K562 (cell line): Measurements from ENCODE around the gene TOP3A. TPM values are rescaled to one million over a fixed set of nuclear protein-coding genes. Genes with fewer than 3 reads are reported as not detected.

ENCODE experiments used
- BCOR ChIP-seq: fragments of 450-650 bp; IDR thresholded peaks from 2 replicates; pipeline ENCODE4 v1.6.1; 2016
- CXXC5 ChIP-seq: fragments of 250-450 bp; sonication (Bioruptor Pico); IDR thresholded peaks from 2 replicates; pipeline ENCODE4 v1.8.0; 2022; ENCODE audit warnings: inconsistent platforms, mild to moderate bottlenecking, moderate library complexity
- ETS2 ChIP-seq: IDR thresholded peaks from 2 replicates; pipeline ENCODE4 v1.6.1; 2016; ENCODE audit warnings: borderline replicate concordance, missing genetic modification characterization, mild to moderate bottlenecking, moderate library complexity, missing compliant biosample characterization; ENCODE audit not compliant: poor library complexity, severe bottlenecking
- ETV5 ChIP-seq: sonication (generic); formaldehyde crosslinking; IDR thresholded peaks from 2 replicates; pipeline ENCODE4 v1.4.0; 2020; ENCODE audit warnings: low read depth, mild to moderate bottlenecking, missing genetic modification reagents
- FUS ChIP-seq: fragments of 200-400 bp; formaldehyde crosslinking; optimal IDR thresholded peaks from 2 replicates; pipeline ENCODE3; 2017; ENCODE audit warnings: low read depth, low read length
- GATAD2A ChIP-seq: fragments of 450-650 bp; IDR thresholded peaks from 2 replicates; pipeline ENCODE4 v1.6.1; 2017
- HNRNPUL1 ChIP-seq: fragments of 200-400 bp; formaldehyde crosslinking; IDR thresholded peaks from 2 replicates; pipeline ENCODE4 v1.6.1; 2017; ENCODE audit warnings: low read length
- MAFF ChIP-seq: IDR thresholded peaks from 2 replicates; pipeline ENCODE4 v1.6.1; 2012; ENCODE audit warnings: low read length, improper control_type of control experiment
- TOE1 ChIP-seq, 2 experiments: fragments of 450-650 bp in 1 of 2; sonication (generic) in 1 of 2; formaldehyde crosslinking in 1 of 2; IDR thresholded peaks; 2 replicates each; pipeline versions ENCODE4 v1.7.1 to v1.8.0; 2016 to 2022; ENCODE audit warnings: borderline replicate concordance in 2 of 2, mild to moderate bottlenecking in 2 of 2, antibody characterized with exemption in 1 of 2, inconsistent platforms in 1 of 2, low read depth in 1 of 2, missing genetic modification reagents in 1 of 2, moderate library complexity in 1 of 2
- ZNF133 ChIP-seq: fragments of 250-450 bp; sonication (Bioruptor Pico); IDR thresholded peaks from 2 replicates; pipeline ENCODE4 v1.4.0; 2020; ENCODE audit warnings: mild to moderate bottlenecking
- ZNF239 ChIP-seq: fragments of 250-450 bp; sonication (Bioruptor Pico); IDR thresholded peaks from 2 replicates; pipeline ENCODE4 v1.4.0; 2020; ENCODE audit warnings: mild to moderate bottlenecking
- ZNF280A ChIP-seq: fragments of 450-650 bp; IDR thresholded peaks from 2 replicates; pipeline ENCODE4 v1.6.1; 2018; ENCODE audit warnings: mild to moderate bottlenecking, low read depth; ENCODE audit not compliant: partially characterized antibody
- polyA plus RNA-seq, 8 experiments: library from polyadenylated mRNA; depleted of rRNA in 4 of 8; stranded (reverse) in 5 of 8; unstranded in 3 of 8; fragments of >200 nt; fragmentation: Nextera tagmentation in 2 of 8; fragmentation: Illumina TruSeq in 1 of 8; extraction: Ambion mirVana in 2 of 8; extraction: Trizol in 1 of 8; gene quantifications; 2 replicates each; pipeline versions ENCODE4 v1.2.1 to v1.2.3, GENCODE V29; 2011 to 2014; ENCODE audit warnings: inconsistent platforms in 1 of 8, missing spikeins in 1 of 8
- total RNA-seq, 7 experiments: library from RNA; depleted of rRNA in 6 of 7; stranded (reverse); fragments of >200 nt in 6 of 7; fragmentation: Illumina TruSeq in 2 of 7; extraction: Trizol in 2 of 7; gene quantifications; 2 replicates each; pipeline versions ENCODE4 v1.2.1 to v1.2.3, GENCODE V29; 2011 to 2021; ENCODE audit warnings: low replicate concordance in 1 of 7
- TF ChIP-seq, protein P1 (sequence below): fragments of 450-650 bp; IDR thresholded peaks from one replicate; pipeline ENCODE4 v1.6.1; 2018; ENCODE audit warnings: mild to moderate bottlenecking, moderate library complexity; ENCODE audit not compliant: partially characterized antibody
- TF ChIP-seq, protein P2 (sequence below): fragments of 450-650 bp; IDR thresholded peaks from 2 replicates; pipeline ENCODE4 v1.6.1; 2016; ENCODE audit warnings: missing biosample characterization, missing genetic modification characterization
- TF ChIP-seq, protein P3 (sequence below), 2 experiments: fragments of 450-650 bp; IDR thresholded peaks; 2 replicates each; pipeline ENCODE4 v1.6.1; 2016; ENCODE audit warnings: mild to moderate bottlenecking in 2 of 2, borderline replicate concordance in 1 of 2, low read depth in 1 of 2, moderate library complexity in 1 of 2

The TOP3A gene
- total and polyA plus RNA-seq, 9 of the 15 experiments (the other 6 are each of a cell fraction or from before 2014, with no cell fraction given), result 5.2 to 49.7 (median 24.7) TPM

- no peak for TF ChIP-seq ETS2 (tag)
- TF ChIP-seq, protein P1, sequence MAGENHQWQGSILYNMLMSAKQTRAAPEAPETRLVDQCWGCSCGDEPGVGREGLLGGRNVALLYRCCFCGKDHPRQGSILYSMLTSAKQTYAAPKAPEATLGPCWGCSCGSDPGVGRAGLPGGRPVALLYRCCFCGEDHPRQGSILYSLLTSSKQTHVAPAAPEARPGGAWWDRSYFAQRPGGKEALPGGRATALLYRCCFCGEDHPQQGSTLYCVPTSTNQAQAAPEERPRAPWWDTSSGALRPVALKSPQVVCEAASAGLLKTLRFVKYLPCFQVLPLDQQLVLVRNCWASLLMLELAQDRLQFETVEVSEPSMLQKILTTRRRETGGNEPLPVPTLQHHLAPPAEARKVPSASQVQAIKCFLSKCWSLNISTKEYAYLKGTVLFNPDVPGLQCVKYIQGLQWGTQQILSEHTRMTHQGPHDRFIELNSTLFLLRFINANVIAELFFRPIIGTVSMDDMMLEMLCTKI, result no peak
- TF ChIP-seq ZNF280A, result no peak
- TF ChIP-seq, protein P2, sequence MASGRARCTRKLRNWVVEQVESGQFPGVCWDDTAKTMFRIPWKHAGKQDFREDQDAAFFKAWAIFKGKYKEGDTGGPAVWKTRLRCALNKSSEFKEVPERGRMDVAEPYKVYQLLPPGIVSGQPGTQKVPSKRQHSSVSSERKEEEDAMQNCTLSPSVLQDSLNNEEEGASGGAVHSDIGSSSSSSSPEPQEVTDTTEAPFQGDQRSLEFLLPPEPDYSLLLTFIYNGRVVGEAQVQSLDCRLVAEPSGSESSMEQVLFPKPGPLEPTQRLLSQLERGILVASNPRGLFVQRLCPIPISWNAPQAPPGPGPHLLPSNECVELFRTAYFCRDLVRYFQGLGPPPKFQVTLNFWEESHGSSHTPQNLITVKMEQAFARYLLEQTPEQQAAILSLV, result no peak
- TF ChIP-seq ETV5, result no peak
- TF ChIP-seq MAFF, result no peak
- peak; percentile 93 for TF ChIP-seq CXXC5 (CRISPR knock-in tag)
- TF ChIP-seq FUS, result no peak
- no peak for TF ChIP-seq HNRNPUL1
- peak; percentile 82; the same call in 1 of the 2 replicates for TF ChIP-seq TOE1 (IDR thresholded peaks at IDR 0.05; ENCODE audit: borderline replicate concordance)
- TF ChIP-seq TOE1 (CRISPR knock-in tag; IDR thresholded peaks at IDR 0.05; ENCODE audit: borderline replicate concordance, low read depth), result no peak
- TF ChIP-seq, protein P3, sequence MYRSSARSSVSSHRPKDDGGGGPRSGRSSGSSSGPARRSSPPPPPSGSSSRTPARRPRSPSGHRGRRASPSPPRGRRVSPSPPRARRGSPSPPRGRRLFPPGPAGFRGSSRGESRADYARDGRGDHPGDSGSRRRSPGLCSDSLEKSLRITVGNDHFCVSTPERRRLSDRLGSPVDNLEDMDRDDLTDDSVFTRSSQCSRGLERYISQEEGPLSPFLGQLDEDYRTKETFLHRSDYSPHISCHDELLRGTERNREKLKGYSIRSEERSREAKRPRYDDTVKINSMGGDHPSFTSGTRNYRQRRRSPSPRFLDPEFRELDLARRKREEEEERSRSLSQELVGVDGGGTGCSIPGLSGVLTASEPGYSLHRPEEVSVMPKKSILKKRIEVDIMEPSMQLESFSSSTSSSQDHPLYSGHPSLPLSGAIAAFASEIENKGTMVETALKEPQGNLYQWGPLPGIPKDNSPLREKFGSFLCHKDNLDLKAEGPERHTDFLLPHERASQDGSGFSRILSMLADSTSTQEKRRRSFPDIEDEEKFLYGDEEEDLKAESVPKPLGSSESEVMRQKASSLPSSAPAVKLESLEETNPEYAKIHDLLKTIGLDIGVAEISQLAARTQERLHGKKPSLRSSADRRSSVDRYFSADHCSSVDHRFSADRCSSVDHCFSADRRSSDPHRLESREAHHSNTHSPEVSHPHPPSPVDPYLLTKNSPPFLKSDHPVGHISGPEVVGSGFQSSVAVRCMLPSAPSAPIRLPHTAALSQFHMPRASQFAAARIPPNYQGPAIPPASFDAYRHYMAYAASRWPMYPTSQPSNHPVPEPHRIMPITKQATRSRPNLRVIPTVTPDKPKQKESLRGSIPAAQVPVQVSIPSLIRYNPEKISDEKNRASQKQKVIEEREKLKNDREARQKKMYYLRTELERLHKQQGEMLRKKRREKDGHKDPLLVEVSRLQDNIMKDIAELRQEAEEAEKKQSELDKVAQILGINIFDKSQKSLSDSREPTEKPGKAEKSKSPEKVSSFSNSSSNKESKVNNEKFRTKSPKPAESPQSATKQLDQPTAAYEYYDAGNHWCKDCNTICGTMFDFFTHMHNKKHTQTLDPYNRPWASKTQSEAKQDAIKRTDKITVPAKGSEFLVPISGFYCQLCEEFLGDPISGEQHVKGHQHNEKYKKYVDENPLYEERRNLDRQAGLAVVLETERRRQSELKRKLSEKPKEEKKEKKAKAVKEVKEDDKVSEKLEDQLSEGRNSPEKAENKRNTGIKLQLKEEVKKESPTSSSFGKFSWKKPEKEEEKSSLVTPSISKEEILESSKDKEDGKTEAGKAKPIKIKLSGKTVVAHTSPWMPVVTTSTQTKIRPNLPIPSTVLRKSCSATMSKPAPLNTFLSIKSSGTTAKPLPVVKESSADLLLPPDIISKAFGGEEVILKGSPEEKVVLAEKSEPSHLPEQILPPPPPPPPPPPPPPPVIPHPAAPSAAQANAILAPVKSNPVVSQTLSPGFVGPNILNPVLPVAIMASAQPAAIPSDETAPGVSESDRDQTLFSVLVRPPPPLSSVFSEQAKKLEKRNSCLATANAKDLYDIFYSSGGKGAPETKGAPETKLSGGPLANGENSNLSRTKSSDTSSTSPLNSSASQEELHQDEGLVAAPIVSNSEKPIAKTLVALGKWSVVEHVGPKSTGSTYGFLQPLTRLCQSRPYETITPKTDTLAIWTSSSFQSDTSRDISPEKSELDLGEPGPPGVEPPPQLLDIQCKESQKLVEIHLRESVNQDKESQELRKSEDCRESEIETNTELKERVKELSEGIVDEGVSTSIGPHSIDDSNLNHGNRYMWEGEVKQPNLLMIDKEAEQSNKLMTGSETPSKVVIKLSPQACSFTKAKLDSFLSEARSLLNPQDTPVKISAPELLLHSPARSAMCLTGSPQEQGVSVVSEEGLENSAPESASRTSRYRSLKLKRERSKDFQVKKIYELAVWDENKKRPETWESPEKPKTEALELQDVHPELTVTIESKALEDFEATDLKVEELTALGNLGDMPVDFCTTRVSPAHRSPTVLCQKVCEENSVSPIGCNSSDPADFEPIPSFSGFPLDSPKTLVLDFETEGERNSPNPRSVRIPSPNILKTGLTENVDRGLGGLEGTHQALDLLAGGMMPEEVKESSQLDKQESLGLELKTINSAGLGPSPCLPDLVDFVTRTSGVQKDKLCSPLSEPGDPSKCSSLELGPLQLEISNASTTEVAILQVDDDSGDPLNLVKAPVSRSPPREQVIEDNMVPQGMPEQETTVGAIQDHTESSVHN (IDR thresholded peaks at IDR 0.05; ENCODE audit: borderline replicate concordance in 1 of 2, low read depth in 1 of 2), result no peak
- no peak for TF ChIP-seq GATAD2A
- TF ChIP-seq ZNF133, result no peak
- no peak for TF ChIP-seq BCOR
- TF ChIP-seq ZNF239, result no peak
These were observed 54.3 kb downstream of the TOP3A start, which contains the start of gene MIEF2 (continued) for GRCh38 chr17:18260332-18261145.
